Stimulated activated CD8-positive, alpha-beta memory T cell treated with anti-CD3 and anti-CD28 coated beads, Interleukin-12 subunit alpha, Interleukin-12 subunit beta, amount 100 ng/mL, for 24 hours (primary cell): Measurements from ENCODE around the gene RBM28.
"Not testable (repeated sequence)": the region's sequence is repeated elsewhere in the genome, so short reads cannot be mapped to it uniquely, and the experiment has no call there.

Experiments
- DNase-seq: peaks from one replicate; pipeline ENCODE4 v3.0.0-alpha.2; 2020; ENCODE audit errors: extremely low read depth

Gene RBM28

GRCh38 chr7:128350708-128351295 lies 7.1 kb upstream of the RBM28 start:
- no peak for DNase-seq

- no peak for DNase-seq
Observed at GRCh38 chr7:128349466-128349825, 5.7 kb upstream of the RBM28 start.

GRCh38 chr7:128347647-128348097 lies 4.0 kb upstream of the RBM28 start:
- no peak for DNase-seq

DNA sequence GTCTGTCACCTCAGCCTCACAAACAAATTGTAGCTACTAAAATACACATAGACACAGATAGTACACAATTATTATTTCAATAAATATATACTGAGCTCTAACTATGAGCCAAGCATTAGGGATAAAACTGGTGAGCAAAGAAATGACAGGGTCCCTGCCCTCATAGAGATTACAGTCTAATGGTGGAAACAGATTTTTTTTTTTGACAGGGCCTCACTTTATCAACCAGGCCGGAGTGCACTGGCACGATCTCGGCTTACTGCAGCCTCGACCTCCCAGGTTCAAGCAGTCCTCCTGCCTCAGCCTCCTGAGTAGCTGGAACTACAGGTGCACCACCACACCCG lies 695 bp upstream of the RBM28 start:
- no peak for DNase-seq

GRCh38 chr7:128341733-128342132 lies 2.0 kb downstream of the RBM28 start:
- DNase-seq = no peak

- DNase-seq = no peak
Observed at GRCh38 chr7:128335730-128336129, 8.0 kb downstream of the RBM28 start.

DNA sequence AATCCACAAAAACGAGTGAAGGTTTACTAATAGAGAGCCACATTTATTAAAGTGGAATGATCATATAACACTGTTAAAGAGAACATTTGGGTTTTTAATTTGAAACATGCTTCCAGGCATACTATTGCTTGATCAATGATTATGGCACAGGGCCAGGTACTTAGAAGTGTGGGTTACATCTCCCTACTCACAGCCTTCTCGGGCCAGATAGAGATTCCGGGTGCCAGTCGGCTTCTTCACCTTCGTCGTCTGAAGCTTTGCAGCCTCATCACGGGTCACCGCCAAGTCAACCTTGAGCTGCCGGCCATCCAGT lies 19.4 kb downstream of the RBM28 start:
- no peak for DNase-seq

- no peak for DNase-seq
Observed at GRCh38 chr7:128323459-128324367, 20.0 kb downstream of the RBM28 start.

DNA sequence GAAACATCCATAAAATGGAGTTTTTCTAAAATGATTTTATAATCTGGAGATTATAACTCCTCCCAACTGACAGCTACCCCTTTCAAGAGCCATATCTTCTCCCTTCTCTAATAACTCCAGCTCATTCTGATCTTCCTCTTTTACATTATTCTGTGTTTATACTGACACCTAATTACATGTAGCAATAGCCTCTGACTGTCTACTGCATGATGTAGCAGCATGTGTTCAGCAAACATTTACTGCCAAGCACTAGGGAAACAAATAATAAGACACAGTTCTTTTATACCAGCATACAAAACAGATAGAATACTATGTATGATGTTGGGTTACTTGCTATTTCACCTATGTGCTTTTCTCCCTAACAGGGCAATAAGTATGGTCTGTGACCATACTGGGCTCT lies 20.7 kb downstream of the RBM28 start:
- no peak for DNase-seq

DNA sequence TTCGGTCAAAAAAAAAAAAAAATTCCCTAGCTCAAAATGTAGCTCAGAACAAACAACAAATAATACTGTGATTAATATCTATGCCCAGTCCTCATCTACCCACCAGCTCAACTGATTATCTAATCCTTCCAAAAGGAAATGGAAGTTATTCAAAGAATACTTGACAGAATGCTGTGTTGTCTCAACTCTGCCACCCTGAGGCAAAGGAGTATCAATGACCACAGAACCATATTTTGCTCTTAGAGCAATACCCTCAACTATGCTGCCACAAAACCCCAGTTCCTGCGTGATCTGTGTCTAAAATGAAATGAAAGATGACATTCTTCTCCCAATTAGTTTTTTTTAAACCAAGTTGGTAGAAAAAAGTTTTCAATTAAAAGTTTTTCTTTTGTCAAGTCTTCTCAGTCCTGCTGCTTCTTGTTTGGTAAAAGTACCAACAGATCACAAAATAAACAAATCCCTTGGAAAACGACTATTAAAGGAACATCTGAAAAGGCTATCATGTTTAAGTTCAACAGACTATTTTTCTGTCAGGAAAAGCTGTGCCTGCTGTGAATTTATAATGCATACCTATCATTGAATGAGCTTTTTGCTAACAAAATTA lies 21.6 kb downstream of the RBM28 start:
- DNase-seq = no peak

GRCh38 chr7:128321044-128321422 lies 22.7 kb downstream of the RBM28 start:
- DNase-seq = no peak

DNA sequence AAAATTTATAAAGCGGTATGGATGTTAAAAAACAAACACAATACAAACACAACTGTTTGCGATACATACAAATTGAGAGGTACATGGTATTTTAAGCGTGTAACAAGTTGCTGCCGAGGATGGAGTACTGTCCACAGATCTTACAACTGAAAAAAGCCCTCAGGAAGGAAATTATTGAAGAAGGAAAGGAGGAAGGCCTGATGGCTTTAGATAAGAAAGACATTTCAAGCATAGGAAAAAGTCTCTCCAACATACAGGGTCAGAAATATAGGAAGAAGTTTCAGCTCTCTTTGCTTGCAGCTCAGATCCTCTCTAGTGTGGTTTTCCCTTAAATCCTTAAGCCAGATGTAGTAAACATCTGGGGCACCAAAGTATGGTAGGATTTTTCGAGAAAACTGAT lies 25.0 kb downstream of the RBM28 start:
- no peak for DNase-seq

- no peak for DNase-seq
Observed at GRCh38 chr7:128311013-128311412, 32.7 kb downstream of the RBM28 start.

- DNase-seq = no peak
Observed at GRCh38 chr7:128310499-128310898, 33.2 kb downstream of the RBM28 start.

- no peak for DNase-seq
Observed at GRCh38 chr7:128309976-128310375, 33.7 kb downstream of the RBM28 start.

DNA sequence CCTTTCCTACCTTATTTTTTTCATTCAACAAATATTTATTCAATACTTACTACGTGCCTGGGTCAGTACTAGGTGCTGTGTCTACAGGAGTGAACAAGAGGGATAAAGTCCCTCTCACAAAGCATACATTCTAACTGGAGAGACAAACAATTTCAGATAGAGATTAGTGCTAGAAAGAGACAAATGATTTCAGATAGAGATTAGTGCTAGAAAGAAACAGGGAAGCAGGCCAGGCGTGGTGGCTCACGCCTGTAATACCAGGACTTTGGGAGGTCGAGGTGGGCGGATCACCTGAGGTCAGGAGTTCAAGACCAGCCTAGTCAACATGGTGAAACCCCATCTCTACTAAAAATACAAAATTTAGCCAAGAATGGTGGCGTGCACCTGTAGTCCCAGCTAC lies 34.6 kb downstream of the RBM28 start:
- no peak for DNase-seq

DNA sequence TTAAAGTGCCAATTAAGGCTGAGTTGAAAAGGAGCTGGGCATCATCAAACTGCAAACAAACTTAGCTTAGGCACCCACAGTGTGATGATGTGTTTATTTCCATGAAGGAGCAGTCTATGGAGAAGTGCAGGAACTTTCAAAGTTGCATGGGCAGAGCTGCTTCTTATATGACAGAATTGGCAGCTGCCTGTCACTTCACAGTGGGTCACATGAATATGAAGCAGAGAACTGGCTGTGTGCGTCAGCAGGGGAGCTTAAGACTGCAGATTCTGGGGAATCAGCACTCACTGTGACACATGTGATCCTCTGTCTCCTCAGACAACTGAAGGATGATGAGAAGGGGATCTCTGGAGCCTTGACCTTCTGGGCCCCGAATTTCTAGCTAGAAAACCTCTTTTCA lies 36.6 kb downstream of the RBM28 start:
- DNase-seq = no peak

DNA sequence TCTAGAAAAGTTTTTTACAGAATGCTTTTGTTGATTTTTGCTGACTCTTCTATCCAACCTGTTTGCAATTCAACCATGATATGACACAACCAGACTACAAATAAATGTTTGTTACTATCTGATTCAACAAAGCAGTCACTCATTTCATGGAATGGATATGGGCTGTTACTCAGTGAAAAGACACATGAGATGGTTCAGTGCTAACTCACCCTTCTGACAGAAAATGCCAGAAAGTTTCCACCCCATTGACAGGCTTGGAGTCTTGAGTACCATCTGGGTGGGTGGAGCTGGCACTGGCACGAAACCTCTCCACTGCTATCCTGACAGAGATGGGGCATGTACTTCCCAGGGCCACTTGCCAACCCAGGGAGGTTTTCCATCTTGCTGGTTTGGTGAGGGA lies 39.5 kb downstream of the RBM28 start:
- no peak for DNase-seq

DNA sequence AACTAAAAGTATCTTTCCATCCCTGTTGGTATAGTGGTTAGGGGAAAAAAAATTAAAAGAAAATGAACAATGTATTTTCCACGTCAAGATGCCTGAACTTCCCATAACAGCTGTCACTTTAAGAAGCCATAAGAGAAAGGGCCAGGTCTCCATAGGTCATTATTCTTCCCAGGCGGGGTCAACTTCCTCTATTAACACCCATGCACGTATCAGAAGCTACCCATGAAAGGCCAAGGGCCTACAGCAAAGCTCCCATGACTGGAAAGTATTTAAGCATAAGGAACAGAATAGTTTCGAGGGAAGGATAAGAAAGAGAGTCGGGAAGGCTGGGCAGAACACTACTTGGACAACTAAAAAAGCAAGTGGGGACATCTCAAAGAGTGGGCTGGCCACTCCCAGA lies 40.1 kb downstream of the RBM28 start:
- DNase-seq = no peak

GRCh38 chr7:128303133-128303532 lies 40.6 kb downstream of the RBM28 start:
- DNase-seq = no peak

GRCh38 chr7:128302139-128302538 lies 41.6 kb downstream of the RBM28 start:
- no peak for DNase-seq

GRCh38 chr7:128299109-128299607 lies 44.5 kb downstream of the RBM28 start:
- no peak for DNase-seq

DNA sequence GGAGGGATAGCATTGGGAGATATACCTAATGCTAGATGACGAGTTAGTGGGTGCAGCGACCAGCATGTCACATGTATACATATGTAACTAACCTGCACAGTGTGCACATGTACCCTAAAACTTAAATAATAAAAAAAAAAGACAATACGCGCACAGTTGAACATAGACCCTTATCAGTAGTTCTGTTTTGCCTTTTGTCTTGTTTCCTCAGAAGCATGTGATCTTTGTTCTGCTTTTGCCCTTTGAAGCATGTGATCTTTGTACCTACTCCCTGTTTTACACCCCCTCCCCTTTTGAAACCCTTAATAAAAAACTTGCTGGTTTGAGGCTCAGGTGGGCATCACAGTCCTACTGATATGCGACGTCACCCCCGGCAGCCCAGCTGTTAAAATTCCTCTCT lies 45.7 kb downstream of the RBM28 start:
- not testable (repeated sequence) for DNase-seq
